Kidney capillary endothelial cell (primary cell): Measurements from ENCODE around the gene UNC80.

Source experiments
- DNase-seq: peaks from one replicate; pipeline ENCODE4 v3.0.0-alpha.2; 2018; ENCODE audit warnings: low spot score

The UNC80 gene

GRCh38 chr2:209969692-209970091, 198.1 kb downstream of the UNC80 start:
- no peak for DNase-seq

DNA sequence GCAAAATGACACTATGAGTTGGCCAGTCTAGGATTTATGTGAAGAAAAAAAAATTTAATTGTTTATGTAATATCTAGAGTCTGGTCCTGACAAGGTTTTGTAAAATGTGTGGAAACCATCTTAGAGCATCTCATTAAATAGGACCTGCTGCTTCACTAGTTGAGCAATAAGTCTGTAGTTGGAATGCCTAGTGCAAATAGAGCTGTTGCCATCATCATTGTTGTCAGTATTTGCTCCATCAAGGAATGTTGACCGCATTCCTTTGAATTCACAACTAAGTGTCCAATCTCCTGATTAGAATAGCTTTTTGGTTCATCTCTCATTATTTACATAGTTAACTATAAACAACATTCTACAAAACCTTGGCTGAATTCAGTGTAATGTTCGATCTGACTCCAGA, 198.6 kb downstream of the UNC80 start:
- no peak for DNase-seq

DNA sequence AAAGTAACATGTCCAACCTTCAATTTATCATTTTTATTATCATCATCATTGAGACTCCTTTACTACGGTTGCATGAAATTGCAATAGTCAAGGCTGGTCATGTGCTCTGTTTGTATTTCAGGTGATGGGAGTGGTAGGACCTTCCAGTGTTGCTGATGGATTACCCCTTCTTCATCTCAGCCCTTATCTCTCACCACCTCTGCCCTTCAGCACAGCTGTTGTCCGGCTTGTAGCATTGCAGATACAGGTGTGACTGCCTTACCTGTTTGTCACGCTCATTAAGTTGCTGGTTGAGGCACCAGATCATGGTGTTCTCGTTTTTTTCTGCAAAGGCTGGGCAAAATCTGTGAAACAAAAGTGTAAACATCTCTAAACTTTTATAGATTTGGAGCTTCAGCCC, 199.1 kb downstream of the UNC80 start:
- no peak for DNase-seq

- no peak for DNase-seq
Observed at GRCh38 chr2:209973328-209973727, 201.7 kb downstream of the UNC80 start.

- DNase-seq, result no peak
Observed at GRCh38 chr2:209974576-209974975, 202.9 kb downstream of the UNC80 start.

GRCh38 chr2:209976698-209977385, 205.2 kb downstream of the UNC80 start:
- DNase-seq, result no peak

- DNase-seq, result peak; percentile 40
Observed at GRCh38 chr2:209977386-209978239, 206.0 kb downstream of the UNC80 start.

GRCh38 chr2:209984291-209984690, 212.7 kb downstream of the UNC80 start:
- no peak for DNase-seq

- DNase-seq, result no peak
Observed at GRCh38 chr2:209985874-209986273, 214.2 kb downstream of the UNC80 start.

DNA sequence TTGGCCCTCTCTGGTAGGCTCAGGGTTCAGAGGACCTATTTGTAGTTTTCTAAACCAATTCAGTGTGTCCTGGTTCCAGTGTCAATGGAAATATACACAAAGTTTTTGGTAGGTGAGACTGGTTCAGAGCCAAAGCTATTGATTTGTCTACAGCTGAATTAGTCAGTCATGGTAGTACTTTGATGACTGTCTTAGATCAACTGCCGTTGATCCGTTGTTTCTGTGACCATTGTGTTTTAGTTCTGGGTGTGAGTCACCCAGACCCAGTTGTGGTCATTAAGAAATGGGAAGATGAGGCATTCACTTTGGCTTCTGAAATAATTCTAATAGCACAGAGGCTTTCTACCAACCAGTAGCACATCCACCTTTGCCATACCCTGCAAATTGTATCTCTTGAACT, 214.8 kb downstream of the UNC80 start:
- no peak for DNase-seq

- no peak for DNase-seq
Observed at GRCh38 chr2:209988010-209988409, 216.4 kb downstream of the UNC80 start.

DNA sequence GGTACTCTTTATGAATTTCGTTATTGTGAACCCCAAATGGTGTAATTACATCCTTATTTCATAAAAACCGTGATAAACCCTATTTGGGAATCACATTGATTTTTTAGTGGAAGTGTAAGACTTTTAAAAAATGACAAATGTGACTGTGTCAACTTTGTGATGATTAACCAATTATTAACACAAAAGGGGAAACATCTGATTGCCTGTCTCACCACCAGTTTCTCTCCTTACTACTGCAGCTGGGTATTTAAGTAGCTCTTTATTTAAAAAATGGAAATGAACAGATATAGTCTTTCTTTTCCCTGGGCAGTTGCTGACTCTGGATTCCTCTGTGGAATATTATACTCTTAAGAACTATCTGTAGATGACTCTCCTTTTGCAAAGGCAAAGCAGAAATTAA, 219.2 kb downstream of the UNC80 start:
- no peak for DNase-seq

DNA sequence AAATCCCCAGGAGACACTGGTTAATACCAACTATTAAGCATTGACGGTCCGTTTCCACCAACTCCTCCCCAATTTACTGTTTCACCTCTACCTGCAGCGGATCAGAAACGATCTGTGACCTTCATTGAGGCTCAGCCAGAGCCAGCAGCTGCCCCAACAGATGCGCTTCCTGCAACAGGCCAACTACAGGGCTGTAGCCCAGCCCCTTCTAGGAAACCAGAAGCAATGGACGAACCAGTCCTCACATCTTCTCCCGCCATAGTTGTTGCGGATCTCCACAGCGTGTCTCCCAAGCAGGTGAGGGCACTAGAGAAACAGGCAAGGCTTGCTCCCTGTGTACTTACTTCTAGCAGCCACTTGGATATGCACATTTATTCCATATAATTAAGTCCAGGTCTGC, 222.3 kb downstream of the UNC80 start:
- DNase-seq, result no peak

DNA sequence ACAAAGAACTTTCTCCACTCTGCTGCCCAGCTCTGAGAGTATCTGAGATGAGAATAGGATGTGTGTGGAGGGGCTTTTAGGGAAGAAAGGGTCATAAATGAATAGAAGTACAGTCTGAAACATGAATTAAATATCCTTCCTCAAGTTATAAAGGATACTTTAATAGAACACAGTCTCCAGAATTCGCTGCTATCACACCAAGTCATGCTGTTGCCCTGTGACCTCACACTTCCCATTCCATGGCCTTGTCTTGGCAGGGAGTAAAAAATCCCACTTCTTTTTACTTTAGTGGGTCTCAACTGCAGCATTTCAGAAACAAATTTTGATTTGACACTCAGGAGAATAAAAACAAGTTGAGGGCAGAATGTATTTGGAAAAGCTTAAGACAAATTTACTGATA, 227.0 kb downstream of the UNC80 start:
- no peak for DNase-seq

DNA sequence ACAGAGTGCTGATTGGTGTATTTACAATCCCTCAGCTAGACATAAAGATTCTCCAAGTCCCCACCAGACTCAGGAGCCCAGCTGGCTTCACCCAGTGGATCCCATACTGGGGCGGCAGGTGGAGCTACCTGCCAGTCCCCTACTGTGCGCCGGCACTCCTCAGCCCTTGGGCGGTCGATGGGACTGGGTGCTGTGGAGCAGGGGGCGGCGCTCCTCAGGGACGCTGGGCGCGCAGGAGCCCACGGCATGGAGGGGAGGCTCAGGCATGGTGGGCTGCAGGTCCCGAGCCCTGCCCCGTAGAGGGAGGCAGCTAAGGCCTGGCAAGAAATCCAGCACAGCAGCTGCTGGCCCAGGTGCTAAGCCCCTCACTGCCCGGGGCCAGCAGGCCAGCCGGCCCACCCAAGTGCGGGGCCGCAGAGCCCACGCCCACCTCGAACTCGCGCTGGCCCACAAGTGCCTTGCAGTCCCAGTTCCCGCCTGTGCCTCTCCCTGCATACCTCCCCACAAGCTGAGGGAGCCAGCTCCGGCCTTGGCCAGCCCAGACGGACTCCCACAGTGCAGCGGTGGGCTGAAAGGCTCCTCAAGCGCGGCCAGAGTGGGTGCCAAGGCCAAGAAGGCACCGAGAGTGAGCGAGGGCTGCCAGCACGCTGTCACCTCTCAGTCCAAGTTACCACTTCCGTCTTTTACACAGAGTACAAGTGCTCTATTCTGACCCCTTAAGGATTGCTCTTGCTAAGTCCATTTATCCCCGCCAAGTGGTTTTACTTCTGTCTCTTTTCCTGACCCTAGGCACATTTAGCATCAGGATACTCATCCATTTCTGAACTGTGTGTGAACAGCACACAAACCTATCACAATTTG, 229.1 kb downstream of the UNC80 start:
- no peak for DNase-seq

DNA sequence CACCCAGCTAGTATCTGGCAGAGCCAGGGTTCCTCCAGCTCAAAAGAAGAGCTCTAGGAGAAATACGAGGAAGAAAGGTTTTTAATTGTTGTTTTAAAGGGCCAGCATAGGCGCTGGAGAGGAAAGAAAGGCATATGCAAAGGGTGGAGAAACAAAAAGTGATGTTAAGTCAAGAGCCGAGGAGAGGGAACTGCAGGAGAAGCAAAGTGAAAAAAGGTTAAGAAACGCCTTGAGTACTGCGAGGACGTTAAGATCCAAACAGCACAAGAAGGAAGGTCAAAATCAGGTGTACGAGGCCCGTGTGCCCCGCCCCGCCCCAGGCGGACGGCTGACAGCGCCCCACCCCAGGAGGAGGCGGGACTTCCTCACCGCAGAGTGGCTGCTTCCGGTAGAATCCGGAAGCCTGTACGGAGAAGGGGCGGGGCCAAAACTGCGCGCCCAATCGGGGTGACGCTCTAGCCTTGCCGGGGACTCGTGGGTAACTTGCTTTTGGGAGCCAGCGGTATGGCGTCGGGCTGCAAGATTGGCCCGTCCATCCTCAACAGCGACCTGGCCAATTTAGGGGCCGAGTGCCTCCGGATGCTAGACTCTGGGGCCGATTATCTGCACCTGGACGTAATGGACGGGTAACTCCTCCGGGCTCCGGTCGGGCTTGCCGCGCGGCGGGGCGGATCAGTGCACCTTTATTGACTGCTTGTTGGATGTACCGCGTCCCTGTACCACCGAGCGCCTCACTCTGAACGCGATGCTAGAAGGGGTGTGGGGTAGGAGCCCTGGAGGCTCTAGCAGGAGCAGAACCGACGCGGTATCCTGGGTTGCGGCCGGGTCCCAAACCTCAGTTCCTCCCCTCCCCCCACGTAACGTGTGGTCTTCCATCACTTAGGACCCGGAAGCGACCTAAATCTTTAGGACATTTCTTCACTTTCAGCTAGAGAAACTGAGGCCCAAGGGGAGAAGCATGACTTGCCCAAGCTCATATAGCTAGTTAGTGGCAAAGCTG, 230.8 kb downstream of the UNC80 start, which contains the start of gene RPE:
TSS of gene RPE (plus strand) at position 481 of the 1,000 bp plus-strand sequence. CDS start at position 505, 24 bp downstream.
- DNase-seq, result peak; percentile 91

DNA sequence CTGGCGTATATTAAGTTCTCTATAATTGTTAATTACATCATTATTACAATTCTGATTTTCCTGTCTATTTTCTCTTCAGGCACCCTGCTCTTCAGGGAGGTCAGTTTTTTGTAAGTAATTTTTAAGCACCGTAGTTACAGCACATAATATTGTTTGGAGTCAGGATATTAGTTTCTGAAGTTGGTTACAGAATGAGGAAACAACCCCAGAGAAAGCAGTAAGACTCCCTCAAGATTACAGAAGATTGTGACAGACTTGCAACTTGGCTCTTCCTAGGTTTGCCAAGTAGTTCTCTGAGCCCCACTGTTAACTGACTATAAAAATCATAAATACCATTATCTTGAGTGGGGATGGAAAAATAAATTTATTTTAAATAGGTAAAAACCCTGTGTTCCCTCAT, 231.7 kb downstream of the UNC80 start:
- no peak for DNase-seq

DNA sequence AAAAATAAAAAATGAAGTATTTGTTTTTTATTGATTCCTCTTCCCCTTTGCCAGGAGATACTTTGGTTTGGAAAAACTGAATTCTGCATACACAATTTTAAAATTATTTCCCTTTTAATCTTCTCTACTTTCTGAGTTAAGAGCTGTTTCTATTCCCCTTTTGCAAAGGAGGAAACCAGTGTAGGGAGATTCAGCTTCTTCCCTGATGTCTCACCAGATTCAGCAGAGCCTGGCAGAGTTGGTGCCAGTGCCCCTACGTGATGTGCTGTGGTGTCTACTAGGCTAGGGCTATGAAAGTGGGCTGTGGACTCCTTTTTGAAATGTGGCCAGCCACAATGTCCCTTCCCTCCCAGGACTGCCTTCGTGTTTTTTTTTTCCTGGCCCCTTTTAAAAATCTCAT, 233.2 kb downstream of the UNC80 start:
- no peak for DNase-seq

DNA sequence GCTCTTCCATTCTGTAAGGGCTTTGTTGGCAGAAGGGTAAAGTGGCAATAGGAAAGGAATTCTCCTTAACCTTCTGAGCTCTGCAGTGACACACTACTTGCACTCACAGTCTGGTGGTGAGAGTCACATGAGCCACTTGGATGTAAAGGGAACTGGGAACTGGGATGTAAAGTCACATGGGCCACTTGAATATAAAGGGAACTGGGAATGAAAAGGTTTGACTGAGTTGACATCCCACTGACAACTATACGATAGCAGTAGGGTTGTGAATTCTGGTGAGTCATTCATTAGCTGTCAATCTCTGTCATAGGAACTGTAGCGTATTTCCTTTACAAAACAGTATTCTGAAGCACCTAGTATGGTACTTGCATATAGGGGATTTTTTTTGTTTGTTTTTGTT, 236.3 kb downstream of the UNC80 start:
- no peak for DNase-seq

GRCh38 chr2:210009126-210009525, 237.5 kb downstream of the UNC80 start:
- no peak for DNase-seq

DNA sequence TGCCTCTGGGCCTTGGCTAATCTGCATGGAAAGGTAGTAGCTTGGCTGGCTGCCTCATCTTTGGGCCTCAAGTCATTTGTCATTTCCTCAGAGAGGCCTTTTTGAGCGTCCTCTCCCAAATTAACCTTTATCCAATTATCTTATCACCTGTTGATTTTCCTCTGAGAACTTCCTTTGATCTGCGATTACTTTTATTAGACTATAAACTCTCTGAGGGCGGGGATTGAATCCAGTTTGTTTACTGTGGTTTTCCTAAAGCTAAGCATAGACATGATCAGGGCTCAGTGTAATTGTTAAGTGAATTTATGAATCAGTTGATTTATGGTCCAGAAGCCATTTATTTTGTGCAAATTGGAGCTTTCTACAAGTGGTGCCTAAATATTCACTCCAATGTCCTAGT, 238.3 kb downstream of the UNC80 start:
- no peak for DNase-seq
